PC-9 (cell line): ENCODE measurements around the gene NEURL1B.

Experiments
- CTCF ChIP-seq: fragments of 200-600 bp; sonication (generic); conservative IDR thresholded peaks from 2 replicates; pipeline ENCODE4 v1.6.1; 2017; ENCODE audit warnings: mixed run types, antibody characterized with exemption, mild to moderate bottlenecking, moderate library complexity
- EZH2 ChIP-seq: fragments of 200-600 bp; sonication (generic); IDR thresholded peaks from 2 replicates; pipeline ENCODE4 v1.8.0; 2017; ENCODE audit warnings: antibody characterized with exemption, low read depth

GRCh38 chr5:172720655-172721054, 79.6 kb downstream of the NEURL1B start:
- TF ChIP-seq EZH2, result no peak
- no peak for TF ChIP-seq CTCF
